Tibial artery (tissue), 4 donors: Measurements from ENCODE around the gene MUC3A.

ENCODE experiments used
- DNase-seq, 2 donors: peaks; one replicate each; pipeline ENCODE4 v3.0.0-alpha.2; 2019
- H3K27ac ChIP-seq, 2 donors: fragments of 200-600 bp; sonication (generic) in 1 of 2; 1 replicate in 1 of 2; 2 replicates in 1 of 2; pipeline ENCODE4 v1.5.1; 2018 to 2019; ENCODE audit warnings: mild to moderate bottlenecking in 1 of 2
- H3K27me3 ChIP-seq, 2 donors: fragments of 200-600 bp; sonication (generic) in 1 of 2; one replicate each; pipeline versions ENCODE4 v1.5.1 to v1.6.0; 2016 to 2019
- H3K36me3 ChIP-seq, 3 donors: fragments of 200-600 bp; sonication (generic) in 2 of 3; one replicate each; pipeline ENCODE4 v1.5.1; 2016 to 2019; ENCODE audit warnings: mild to moderate bottlenecking in 2 of 3
- H3K4me1 ChIP-seq, 4 donors: fragments of 200-600 bp; sonication (generic) in 2 of 4; 1 replicate in 3 of 4; 2 replicates in 1 of 4; pipeline ENCODE4 v1.5.1; 2016 to 2019
- H3K4me3 ChIP-seq, 2 donors: fragments of 200-600 bp; sonication (generic) in 1 of 2; 1 replicate in 1 of 2; 2 replicates in 1 of 2; pipeline ENCODE4 v1.5.1; 2018 to 2019; ENCODE audit warnings: mild to moderate bottlenecking in 2 of 2
- H3K9me3 ChIP-seq, 3 donors: fragments of 200-600 bp; sonication (generic) in 1 of 3; one replicate each; pipeline ENCODE4 v1.5.1; 2016 to 2019
- intact Hi-C: fragments of 100-400 bp; cut with DNase I; formaldehyde crosslinking; loops from one replicate; pipeline ENCODE4 v1.15.0; 2023; ENCODE audit warnings: low total_unique reads
- TF ChIP-seq, protein P1 (sequence below), 2 experiments: fragments of 200-600 bp in 1 of 2; fragments of 450-650 bp in 1 of 2; IDR thresholded peaks; one replicate each; pipeline ENCODE4 v1.5.1; 2017 to 2019; ENCODE audit warnings: antibody characterized with exemption in 2 of 2, mild to moderate bottlenecking in 1 of 2, moderate library complexity in 1 of 2

The MUC3A gene

DNA sequence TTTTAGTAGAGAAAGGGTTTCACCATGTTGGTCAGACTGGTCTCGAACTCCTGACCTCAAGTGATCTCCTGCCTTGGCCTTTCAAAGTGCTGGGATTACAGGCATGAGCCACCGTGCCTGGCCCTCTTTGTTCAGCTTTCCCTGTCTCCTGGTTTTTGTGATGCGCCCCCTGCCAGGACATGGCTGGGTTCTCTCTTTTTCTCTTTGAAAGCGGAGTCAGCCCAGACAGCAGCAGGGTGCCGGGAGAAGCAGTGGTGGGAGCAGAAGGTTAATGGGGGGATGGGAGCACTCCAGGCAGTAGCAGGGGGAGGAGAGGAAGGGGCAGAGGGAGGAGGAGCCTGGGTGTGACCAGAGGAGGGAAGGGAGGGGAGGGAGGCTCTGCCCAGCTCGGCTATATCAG, 1.8 kb downstream of the MUC3A start:
- H3K36me3 ChIP-seq = no peaks in the 10 kb centered on the region
- no peaks in the 10 kb centered on the region for H3K4me1 ChIP-seq
- H3K4me3 ChIP-seq = no peak overlapping the region
- intact Hi-C loops = no loop called here
- H3K27ac ChIP-seq = no peak overlapping the region
- H3K27me3 ChIP-seq = peaks cover 0 to 51% of the 10 kb centered on the region in 2 donors
- no peaks in the 10 kb centered on the region for H3K9me3 ChIP-seq
- DNase-seq = no peak
- TF ChIP-seq, protein P1, sequence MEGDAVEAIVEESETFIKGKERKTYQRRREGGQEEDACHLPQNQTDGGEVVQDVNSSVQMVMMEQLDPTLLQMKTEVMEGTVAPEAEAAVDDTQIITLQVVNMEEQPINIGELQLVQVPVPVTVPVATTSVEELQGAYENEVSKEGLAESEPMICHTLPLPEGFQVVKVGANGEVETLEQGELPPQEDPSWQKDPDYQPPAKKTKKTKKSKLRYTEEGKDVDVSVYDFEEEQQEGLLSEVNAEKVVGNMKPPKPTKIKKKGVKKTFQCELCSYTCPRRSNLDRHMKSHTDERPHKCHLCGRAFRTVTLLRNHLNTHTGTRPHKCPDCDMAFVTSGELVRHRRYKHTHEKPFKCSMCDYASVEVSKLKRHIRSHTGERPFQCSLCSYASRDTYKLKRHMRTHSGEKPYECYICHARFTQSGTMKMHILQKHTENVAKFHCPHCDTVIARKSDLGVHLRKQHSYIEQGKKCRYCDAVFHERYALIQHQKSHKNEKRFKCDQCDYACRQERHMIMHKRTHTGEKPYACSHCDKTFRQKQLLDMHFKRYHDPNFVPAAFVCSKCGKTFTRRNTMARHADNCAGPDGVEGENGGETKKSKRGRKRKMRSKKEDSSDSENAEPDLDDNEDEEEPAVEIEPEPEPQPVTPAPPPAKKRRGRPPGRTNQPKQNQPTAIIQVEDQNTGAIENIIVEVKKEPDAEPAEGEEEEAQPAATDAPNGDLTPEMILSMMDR (IDR thresholded peaks at IDR 0.05) = no peak

DNA sequence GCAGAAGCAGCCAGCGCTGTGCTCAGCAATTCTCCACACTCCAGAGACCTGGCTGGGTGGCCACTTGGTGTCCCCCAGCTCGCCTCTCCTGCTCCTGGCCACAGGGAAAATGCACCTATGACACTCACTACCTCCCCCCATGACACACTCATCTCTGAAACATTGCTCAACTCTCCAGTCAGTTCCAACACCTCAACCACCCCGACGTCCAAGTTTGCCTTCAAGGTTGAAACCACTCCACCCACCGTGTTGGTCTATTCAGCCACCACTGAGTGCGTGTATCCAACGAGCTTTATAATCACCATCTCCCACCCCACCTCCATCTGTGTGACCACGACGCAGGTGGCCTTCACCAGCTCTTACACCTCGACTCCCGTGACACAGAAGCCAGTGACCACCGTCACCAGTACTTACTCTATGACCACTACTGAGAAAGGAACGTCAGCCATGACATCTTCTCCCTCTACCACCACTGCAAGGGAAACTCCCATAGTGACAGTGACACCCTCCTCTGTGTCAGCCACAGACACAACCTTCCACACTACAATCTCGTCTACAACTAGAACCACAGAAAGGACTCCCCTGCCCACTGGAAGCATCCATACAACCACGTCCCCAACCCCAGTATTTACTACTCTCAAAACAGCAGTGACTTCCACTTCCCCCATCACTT, 2.7 kb downstream of the MUC3A start:
- TF ChIP-seq, protein P1 (IDR thresholded peaks at IDR 0.05) = no peak
- Histone ChIP-seq H3K4me3 (no peak overlapping the region), H3K4me1 (no peaks in the 10 kb centered on the region), H3K9me3 (no peaks in the 10 kb centered on the region), H3K36me3 (no peaks in the 10 kb centered on the region), H3K27me3 (peaks cover 0 to 56% of the 10 kb centered on the region in 2 donors), H3K27ac (no peak overlapping the region)
- no peak for DNase-seq
- intact Hi-C loops = no loop called here

DNA sequence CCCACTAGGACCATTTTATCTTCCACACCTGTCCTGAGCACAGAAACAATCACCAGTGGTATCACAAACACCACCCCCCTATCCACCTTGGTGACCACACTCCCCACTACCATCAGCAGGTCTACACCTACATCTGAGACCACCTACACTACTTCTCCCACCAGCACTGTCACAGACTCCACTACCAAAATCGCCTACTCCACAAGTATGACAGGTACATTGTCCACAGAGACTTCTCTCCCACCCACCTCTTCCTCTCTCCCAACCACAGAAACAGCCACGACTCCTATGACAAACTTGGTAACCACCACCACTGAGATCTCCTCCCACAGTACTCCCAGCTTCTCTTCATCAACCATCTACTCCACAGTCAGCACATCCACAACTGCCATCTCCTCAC, 3.3 kb downstream of the MUC3A start:
- TF ChIP-seq, protein P1 (IDR thresholded peaks at IDR 0.05) = no peak
- peaks cover 0 to 56% of the 10 kb centered on the region in 2 donors for H3K27me3 ChIP-seq
- no peak overlapping the region for H3K4me3 ChIP-seq
- no peak for DNase-seq
- no peak overlapping the region for H3K27ac ChIP-seq
- H3K9me3 ChIP-seq = peaks cover 0 to 5% (median 0%) of the 10 kb centered on the region in 3 donors
- intact Hi-C loops = no loop called here
- H3K36me3 ChIP-seq = no peaks in the 10 kb centered on the region
- H3K4me1 ChIP-seq = no peaks in the 10 kb centered on the region

DNA sequence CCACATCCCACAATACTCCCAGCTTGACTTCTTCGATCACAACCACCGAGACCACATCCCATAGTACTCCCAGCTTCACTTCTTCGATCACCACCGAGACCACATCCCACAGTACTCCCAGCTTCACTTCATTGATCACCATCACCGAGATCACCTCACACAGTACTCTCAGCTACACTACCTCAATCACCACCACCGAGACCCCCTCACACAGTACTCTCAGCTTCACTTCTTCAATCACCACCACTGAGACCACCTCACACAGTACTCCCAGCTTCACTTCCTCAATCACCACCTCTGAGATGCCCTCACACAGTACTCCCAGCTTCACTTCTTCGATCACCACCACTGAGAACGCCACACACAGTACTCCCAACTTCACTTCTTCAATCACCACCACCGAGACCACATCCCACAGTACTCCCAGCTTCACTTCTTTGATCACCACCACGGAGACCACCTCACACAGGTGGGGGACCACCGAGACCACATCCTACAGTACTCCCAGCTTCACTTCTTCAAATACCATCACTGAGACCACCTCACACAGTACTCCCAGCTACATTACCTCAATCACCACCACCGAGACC, 8.6 kb downstream of the MUC3A start:
- peaks cover 0 to 12% (median 0%) of the 10 kb centered on the region in 3 donors for H3K9me3 ChIP-seq
- no peaks in the 10 kb centered on the region for H3K36me3 ChIP-seq
- peaks cover 0 to 29% of the 10 kb centered on the region in 2 donors for H3K27me3 ChIP-seq
- intact Hi-C loops = no loop called here
- H3K27ac ChIP-seq = no peak overlapping the region
- DNase-seq = no peak
- H3K4me3 ChIP-seq = no peak overlapping the region
- TF ChIP-seq, protein P1 (IDR thresholded peaks at IDR 0.05) = no peak
- H3K4me1 ChIP-seq = no peaks in the 10 kb centered on the region

DNA sequence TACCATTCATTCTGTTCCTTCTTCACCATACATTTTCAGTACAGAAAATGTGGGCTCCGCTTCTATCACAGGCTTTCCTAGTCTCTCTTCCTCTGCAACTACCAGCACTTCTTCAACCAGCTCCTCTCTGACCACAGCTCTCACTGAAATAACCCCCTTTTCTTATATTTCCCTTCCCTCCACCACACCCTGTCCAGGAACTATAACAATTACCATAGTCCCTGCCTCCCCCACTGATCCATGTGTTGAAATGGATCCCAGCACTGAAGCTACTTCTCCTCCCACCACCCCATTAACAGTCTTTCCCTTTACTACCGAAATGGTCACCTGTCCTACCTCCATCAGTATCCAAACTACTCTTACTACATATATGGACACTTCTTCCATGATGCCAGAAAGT, 10.6 kb downstream of the MUC3A start:
- intact Hi-C loops = no loop called here
- Histone ChIP-seq H3K27me3 (peaks cover 0 to 44% of the 10 kb centered on the region in 2 donors), H3K4me3 (no peak overlapping the region), H3K27ac (no peak overlapping the region), H3K9me3 (peaks cover 0 to 12% (median 0%) of the 10 kb centered on the region in 3 donors), H3K36me3 (no peaks in the 10 kb centered on the region), H3K4me1 (no peaks in the 10 kb centered on the region)
- no peak for DNase-seq
- TF ChIP-seq, protein P1 (IDR thresholded peaks at IDR 0.05) = no peak
